AG04450 (cell line): ENCODE results near the gene SNAP25. TPM values are rescaled to one million over a fixed set of nuclear protein-coding genes. Genes with fewer than 3 reads are reported as not detected.

Source experiments
- CTCF ChIA-PET: fragments of 300-600, 350-600 bp; formaldehyde crosslinking; extraction: SDS; loops from one replicate; lab custom pipeline; 2022; ENCODE audit warnings: antibody characterized with exemption, inconsistent platforms; lab: Charles Lee
- POLR2A ChIA-PET: fragments of 350-600 bp; formaldehyde crosslinking; extraction: SDS; loops from one replicate; lab custom pipeline; 2021; ENCODE audit warnings: antibody characterized with exemption, inconsistent platforms; lab: Yijun Ruan, JAX
- DNase-seq: peaks from one replicate; pipeline ENCODE4 v3.0.0-alpha.2; 2011; ENCODE audit warnings: low read depth, low spot score
- H3K27ac ChIP-seq: one replicate; pipeline ENCODE4 v1.5.1; 2012; ENCODE audit warnings: low read depth, low read length, control low read depth
- H3K27me3 ChIP-seq: one replicate; pipeline ENCODE4 v1.6.0; 2012; ENCODE audit warnings: low read length; ENCODE audit not compliant: control insufficient read depth, insufficient read depth
- H3K4me3 ChIP-seq: 2 replicates; pipeline ENCODE4 v1.5.1; 2011; ENCODE audit warnings: mild to moderate bottlenecking, low read depth, low read length, control low read depth
- H3K9me3 ChIP-seq: 2 replicates; pipeline ENCODE4 v1.5.1; 2012; ENCODE audit warnings: low read length; ENCODE audit not compliant: control insufficient read depth, insufficient read depth
- CTCF ChIP-seq: IDR thresholded peaks from 2 replicates; pipeline ENCODE4 v1.5.1; 2011; ENCODE audit warnings: low read depth, low read length, control low read depth, inconsistent platforms
- polyA plus RNA-seq: library from polyadenylated mRNA; depleted of rRNA; stranded (reverse); fragments of >200 nt; gene quantifications from 2 replicates; pipeline ENCODE4 v1.2.3, GENCODE V29; 2011; rRNA removed
- small RNA-seq: library from RNA; depleted of rRNA; stranded (forward); fragments of <200 nt; gene quantifications from one replicate; pipeline ENCODE3, GENCODE V24; 2012; ENCODE audit warnings: low read depth; ENCODE audit not compliant: insufficient read length

The SNAP25 gene
- polyA plus RNA-seq, 1 experiment = 6.6 TPM

- no peak overlapping the region for H3K4me3 ChIP-seq
- no peaks in the 10 kb centered on the region for H3K9me3 ChIP-seq
- no peaks in the 10 kb centered on the region for H3K27me3 ChIP-seq
- H3K27ac ChIP-seq = no peak overlapping the region
- CTCF ChIA-PET = interaction anchor here (0.6 kb wide), 1 partner anchor 30 kb away, joined by 5 read pairs; no protein-coding TSS in a partner anchor
- POLR2A ChIA-PET = no interaction called here
- DNase-seq = no peak
- no peak for TF ChIP-seq CTCF
Observed at GRCh38 chr20:10356628-10357027, 138.0 kb downstream of the SNAP25 start.

Small RNA genes lying within 50 kb of the gene (small RNA-seq; reads per million reads assigned to genes)
- gene HIGD1AP15 = not detected

Other genes starting within 250 kb of the SNAP25 start
- gene ANKEF1, start 183.8 kb upstream of the SNAP25 start, polyA plus RNA-seq = 0.71 and 0.78 TPM in 2 replicates
- gene MKKS, start 215.4 kb downstream of the SNAP25 start, polyA plus RNA-seq = 14.6 and 18.9 TPM in 2 replicates
- 2.1 and 2.8 TPM in 2 replicates for gene SLX4IP, start 216.5 kb downstream of the SNAP25 start, polyA plus RNA-seq